K562 (cell line): ENCODE measurements around the gene TRIP6. TPM values are rescaled to one million over a fixed set of nuclear protein-coding genes. Genes with fewer than 3 reads are reported as not detected.
A peak's percentile ranks its signal among the peaks of the same experiment; 100 is the strongest.

Experiments
- AFF4 ChIP-seq: sonication (generic); formaldehyde crosslinking; IDR thresholded peaks from 2 replicates; pipeline ENCODE4 v1.8.0; 2023; ENCODE audit warnings: mild to moderate bottlenecking, missing genetic modification reagents
- BACH1 ChIP-seq: fragments of 200-800 bp; sonication (Bioruptor generic); IDR thresholded peaks from 2 replicates; pipeline ENCODE4 v1.6.1; 2016; ENCODE audit warnings: missing genetic modification characterization, missing compliant biosample characterization
- CBX1 ChIP-seq: sonication (generic); IDR thresholded peaks from 2 replicates; pipeline ENCODE4 v1.6.1; 2016; ENCODE audit warnings: antibody characterized with exemption, low read depth, mild to moderate bottlenecking
- EP300 ChIP-seq: IDR thresholded peaks from 2 replicates; pipeline ENCODE4 v1.6.1; 2012; ENCODE audit warnings: low read length, improper control_type of control experiment
- ERF ChIP-seq: fragments of 450-650 bp; formaldehyde crosslinking; IDR thresholded peaks from 2 replicates; pipeline ENCODE4 v1.4.0; 2020; ENCODE audit warnings: mild to moderate bottlenecking, mixed read lengths
- ESRRA ChIP-seq: fragments of 450-650 bp; IDR thresholded peaks from 2 replicates; pipeline ENCODE4 v1.6.1; 2014; ENCODE audit warnings: low read depth, mild to moderate bottlenecking, moderate library complexity, borderline replicate concordance
- HSF4 ChIP-seq: fragments of 250-450 bp; sonication (Bioruptor Pico); IDR thresholded peaks from 2 replicates; pipeline ENCODE4 v2.1.2; 2022; ENCODE audit warnings: mild to moderate bottlenecking, moderate library complexity, borderline replicate concordance
- KHSRP ChIP-seq: fragments of 450-650 bp; IDR thresholded peaks from 2 replicates; pipeline ENCODE4 v1.6.1; 2017
- KLF16 ChIP-seq: IDR thresholded peaks from 2 replicates; pipeline ENCODE4 v1.6.1; 2016; ENCODE audit warnings: antibody characterized with exemption
- KLF6 ChIP-seq: fragments of 250-450 bp; sonication (Bioruptor Pico); IDR thresholded peaks from 2 replicates; pipeline ENCODE4 v1.4.0; 2020; ENCODE audit warnings: mild to moderate bottlenecking, moderate library complexity, borderline replicate concordance
- MEF2D ChIP-seq: conservative IDR thresholded peaks from 2 replicates; pipeline ENCODE4 v1.6.1; 2016; ENCODE audit warnings: low read depth, missing genetic modification characterization, missing compliant biosample characterization
- SREBF2 ChIP-seq: sonication (generic); formaldehyde crosslinking; IDR thresholded peaks from 2 replicates; pipeline ENCODE4 v1.4.0; 2020; ENCODE audit warnings: mild to moderate bottlenecking, missing genetic modification reagents
- TEAD4 ChIP-seq, 2 experiments: sonication (generic) in 1 of 2; formaldehyde crosslinking in 1 of 2; IDR thresholded peaks; 2 replicates each; pipeline versions ENCODE4 v1.6.1 to v1.8.0; 2012 to 2022; ENCODE audit warnings: borderline replicate concordance in 1 of 2, inconsistent platforms in 1 of 2, low read length in 1 of 2, mild to moderate bottlenecking in 1 of 2, missing genetic modification reagents in 1 of 2
- ZBTB1 ChIP-seq: sonication (generic); formaldehyde crosslinking; IDR thresholded peaks from 2 replicates; pipeline ENCODE4 v1.8.1; 2023; ENCODE audit warnings: missing genetic modification reagents, low read depth, mild to moderate bottlenecking, borderline replicate concordance
- ZKSCAN3 ChIP-seq: fragments of 250-450 bp; sonication (Bioruptor Pico); IDR thresholded peaks from 2 replicates; pipeline ENCODE4 v1.4.0; 2020
- ZNF253 ChIP-seq: fragments of 250-450 bp; sonication (Bioruptor Pico); conservative IDR thresholded peaks from 2 replicates; pipeline ENCODE4 v1.6.1; 2021; ENCODE audit warnings: mild to moderate bottlenecking
- ZNF41 ChIP-seq: fragments of 250-450 bp; sonication (Bioruptor Pico); conservative IDR thresholded peaks from 2 replicates; pipeline ENCODE4 v1.4.0; 2020; ENCODE audit warnings: mild to moderate bottlenecking
- polyA plus RNA-seq, 8 experiments: library from polyadenylated mRNA; depleted of rRNA in 4 of 8; stranded (reverse) in 5 of 8; unstranded in 3 of 8; fragments of >200 nt; fragmentation: Nextera tagmentation in 2 of 8; fragmentation: Illumina TruSeq in 1 of 8; extraction: Ambion mirVana in 2 of 8; extraction: Trizol in 1 of 8; gene quantifications; 2 replicates each; pipeline versions ENCODE4 v1.2.1 to v1.2.3, GENCODE V29; 2011 to 2014; ENCODE audit warnings: inconsistent platforms in 1 of 8, missing spikeins in 1 of 8
- total RNA-seq, 7 experiments: library from RNA; depleted of rRNA in 6 of 7; stranded (reverse); fragments of >200 nt in 6 of 7; fragmentation: Illumina TruSeq in 2 of 7; extraction: Trizol in 2 of 7; gene quantifications; 2 replicates each; pipeline versions ENCODE4 v1.2.1 to v1.2.3, GENCODE V29; 2011 to 2021; ENCODE audit warnings: low replicate concordance in 1 of 7
- TF ChIP-seq, protein P1 (sequence below): sonication (generic); formaldehyde crosslinking; IDR thresholded peaks from 2 replicates; pipeline ENCODE4 v1.8.1; 2023; ENCODE audit warnings: mild to moderate bottlenecking, missing genetic modification reagents
- TF ChIP-seq, protein P2 (sequence below): IDR thresholded peaks from 2 replicates; pipeline ENCODE4 v1.6.1; 2011; ENCODE audit warnings: borderline replicate concordance, low read depth, mild to moderate bottlenecking, moderate library complexity, low read length; ENCODE audit not compliant: insufficient read depth, poor library complexity, severe bottlenecking
- TF ChIP-seq, protein P3 (sequence below): sonication (generic); IDR thresholded peaks from 2 replicates; pipeline ENCODE4 v1.6.1; 2016

Gene TRIP6
- total and polyA plus RNA-seq, 9 of the 15 experiments (the other 6 are each of a cell fraction or from before 2014, with no cell fraction given), result 5.9 to 141 (median 54.0) TPM

GRCh38 chr7:100867776-100868485 lies 744 bp downstream of the TRIP6 start (continued):
- TF ChIP-seq, protein P1, sequence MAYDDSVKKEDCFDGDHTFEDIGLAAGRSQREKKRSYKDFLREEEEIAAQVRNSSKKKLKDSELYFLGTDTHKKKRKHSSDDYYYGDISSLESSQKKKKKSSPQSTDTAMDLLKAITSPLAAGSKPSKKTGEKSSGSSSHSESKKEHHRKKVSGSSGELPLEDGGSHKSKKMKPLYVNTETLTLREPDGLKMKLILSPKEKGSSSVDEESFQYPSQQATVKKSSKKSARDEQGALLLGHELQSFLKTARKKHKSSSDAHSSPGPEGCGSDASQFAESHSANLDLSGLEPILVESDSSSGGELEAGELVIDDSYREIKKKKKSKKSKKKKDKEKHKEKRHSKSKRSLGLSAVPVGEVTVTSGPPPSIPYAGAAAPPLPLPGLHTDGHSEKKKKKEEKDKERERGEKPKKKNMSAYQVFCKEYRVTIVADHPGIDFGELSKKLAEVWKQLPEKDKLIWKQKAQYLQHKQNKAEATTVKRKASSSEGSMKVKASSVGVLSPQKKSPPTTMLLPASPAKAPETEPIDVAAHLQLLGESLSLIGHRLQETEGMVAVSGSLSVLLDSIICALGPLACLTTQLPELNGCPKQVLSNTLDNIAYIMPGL (CRISPR knock-in tag), result no peak
- TF ChIP-seq AFF4 (CRISPR knock-in tag) (0 out of 2 replicates have a peak, but pooled peaks have one; percentile 62), CBX1 (no peak), MEF2D (tag) (no peak), ZNF253 (no peak), KLF6 (peak; percentile 77; the same call in 1 of the 2 replicates), BACH1 (no peak), ZBTB1 (0 out of 2 replicates have a peak, but pooled peaks have one; percentile 62), ZKSCAN3 (no peak), ERF (peak; percentile 60; the same call in 1 of the 2 replicates), ZNF41 (CRISPR knock-in tag) (no peak), KHSRP (no peak), ESRRA (no peak), KLF16 (no peak), HSF4 (0 out of 2 replicates have a peak, but pooled peaks have one; percentile 30), TEAD4 (IDR thresholded peaks at IDR 0.05; ENCODE audit: low read length) (no peak), TEAD4 (CRISPR knock-in tag; IDR thresholded peaks at IDR 0.05; ENCODE audit: borderline replicate concordance) (no peak), SREBF2 (CRISPR knock-in tag) (no peak), EP300 (no peak; the same call in 1 of the 2 replicates)
- TF ChIP-seq, protein P2, sequence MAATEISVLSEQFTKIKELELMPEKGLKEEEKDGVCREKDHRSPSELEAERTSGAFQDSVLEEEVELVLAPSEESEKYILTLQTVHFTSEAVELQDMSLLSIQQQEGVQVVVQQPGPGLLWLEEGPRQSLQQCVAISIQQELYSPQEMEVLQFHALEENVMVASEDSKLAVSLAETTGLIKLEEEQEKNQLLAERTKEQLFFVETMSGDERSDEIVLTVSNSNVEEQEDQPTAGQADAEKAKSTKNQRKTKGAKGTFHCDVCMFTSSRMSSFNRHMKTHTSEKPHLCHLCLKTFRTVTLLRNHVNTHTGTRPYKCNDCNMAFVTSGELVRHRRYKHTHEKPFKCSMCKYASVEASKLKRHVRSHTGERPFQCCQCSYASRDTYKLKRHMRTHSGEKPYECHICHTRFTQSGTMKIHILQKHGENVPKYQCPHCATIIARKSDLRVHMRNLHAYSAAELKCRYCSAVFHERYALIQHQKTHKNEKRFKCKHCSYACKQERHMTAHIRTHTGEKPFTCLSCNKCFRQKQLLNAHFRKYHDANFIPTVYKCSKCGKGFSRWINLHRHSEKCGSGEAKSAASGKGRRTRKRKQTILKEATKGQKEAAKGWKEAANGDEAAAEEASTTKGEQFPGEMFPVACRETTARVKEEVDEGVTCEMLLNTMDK, result no peak
- TF ChIP-seq, protein P3, sequence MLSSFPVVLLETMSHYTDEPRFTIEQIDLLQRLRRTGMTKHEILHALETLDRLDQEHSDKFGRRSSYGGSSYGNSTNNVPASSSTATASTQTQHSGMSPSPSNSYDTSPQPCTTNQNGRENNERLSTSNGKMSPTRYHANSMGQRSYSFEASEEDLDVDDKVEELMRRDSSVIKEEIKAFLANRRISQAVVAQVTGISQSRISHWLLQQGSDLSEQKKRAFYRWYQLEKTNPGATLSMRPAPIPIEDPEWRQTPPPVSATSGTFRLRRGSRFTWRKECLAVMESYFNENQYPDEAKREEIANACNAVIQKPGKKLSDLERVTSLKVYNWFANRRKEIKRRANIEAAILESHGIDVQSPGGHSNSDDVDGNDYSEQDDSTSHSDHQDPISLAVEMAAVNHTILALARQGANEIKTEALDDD, result no peak
